ENCODE data around the gene MAFB.

- TF ChIP-seq CBX1 (IDR thresholded peaks at IDR 0.05; ENCODE audit: low read depth), result no peak
- TF ChIP-seq E2F5 (CRISPR knock-in tag; IDR thresholded peaks at IDR 0.05), result no peak
- no peak for TF ChIP-seq CHD2 (IDR thresholded peaks at IDR 0.05; ENCODE audit: low read depth, low read length)
- no peak for TF ChIP-seq CTCF (IDR thresholded peaks at IDR 0.05 in 2 of 3, conservative IDR thresholded peaks at IDR 0.05 in 1 of 3; ENCODE audit: insufficient read depth in 2 of 3, low read depth in 1 of 3, low read length in 3 of 3)
- TF ChIP-seq E2F1 (CRISPR knock-in tag; IDR thresholded peaks at IDR 0.05), result no peak
- no peak for TF ChIP-seq ARID3B (CRISPR knock-in tag; IDR thresholded peaks at IDR 0.05; ENCODE audit: borderline replicate concordance)
- TF ChIP-seq ZNF384 (IDR thresholded peaks at IDR 0.05; ENCODE audit: low read depth, low read length), result no peak
Observed at GRCh38 chr20:40720826-40721225, 31.8 kb upstream of the MAFB start.
